Thyroid gland (tissue), 4 donors: ENCODE measurements around the gene WDR27. TPM values are rescaled to one million over a fixed set of nuclear protein-coding genes. Genes with fewer than 3 reads are reported as not detected.

Experiments
- DNase-seq, 2 donors: peaks; one replicate each; pipeline ENCODE4 v3.0.0-alpha.2; 2019
- H3K27ac ChIP-seq, 3 donors: fragments of 200-600 bp; sonication (generic); 1 replicate in 2 of 3; 2 replicates in 1 of 3; pipeline ENCODE4 v1.5.1; 2016 to 2019; ENCODE audit warnings: mild to moderate bottlenecking in 1 of 3, moderate library complexity in 1 of 3
- H3K27me3 ChIP-seq: fragments of 200-600 bp; sonication (generic); one replicate; pipeline ENCODE4 v1.5.1; 2019
- H3K36me3 ChIP-seq, 2 donors: fragments of 200-600 bp; sonication (generic); one replicate each; pipeline ENCODE4 v1.5.1; 2016 to 2019
- H3K4me1 ChIP-seq, 2 donors: fragments of 200-600 bp; sonication (generic); one replicate each; pipeline ENCODE4 v1.5.1; 2017 to 2019
- H3K4me3 ChIP-seq, 3 donors: fragments of 200-600 bp; sonication (generic); replicated peaks in 1 of 3; 1 replicate in 2 of 3; 2 replicates in 1 of 3; pipeline ENCODE4 v1.5.1; 2016; ENCODE audit warnings: mild to moderate bottlenecking in 1 of 3
- H3K9me3 ChIP-seq: fragments of 200-600 bp; sonication (generic); one replicate; pipeline ENCODE4 v1.5.1; 2017
- POLR2A ChIP-seq, 2 donors: fragments of 450-650 bp; IDR thresholded peaks; one replicate each; pipeline ENCODE4 v1.6.1; 2017; ENCODE audit warnings: antibody characterized with exemption in 2 of 2, mild to moderate bottlenecking in 2 of 2, moderate library complexity in 1 of 2
- WGBS, 2 donors: methylation state at CpG; one replicate each; pipeline ENCODE4 v1.1.5; 2017; 5-methylcytosine and 5-hydroxymethylcytosine counted together
- intact Hi-C: fragments of 100-400 bp; cut with DNase I; formaldehyde crosslinking; loops from one replicate; pipeline ENCODE4 v1.15.1; 2023
- total RNA-seq, 4 donors: library from RNA; depleted of rRNA; stranded (reverse); fragments of >200 nt; gene quantifications; one replicate each; pipeline ENCODE4 v1.2.3, GENCODE V29; 2016
- TF ChIP-seq, protein P1 (sequence below), 6 experiments: fragments of 200-600 bp in 3 of 6; fragments of 450-650 bp in 3 of 6; sonication (generic) in 3 of 6; IDR thresholded peaks; one replicate each; pipeline ENCODE4 v1.5.1; 2016 to 2019; ENCODE audit warnings: antibody characterized with exemption in 6 of 6, mild to moderate bottlenecking in 2 of 6, inconsistent platforms in 1 of 6, moderate library complexity in 1 of 6

The WDR27 gene
- total RNA-seq, 4 donors from 2014 or later: 48.9 to 74.6 (median 51.8) TPM

- no peak overlapping the region for H3K4me3 ChIP-seq
- H3K27me3 ChIP-seq: no peaks in the 10 kb centered on the region
- no peaks in the 10 kb centered on the region for H3K4me1 ChIP-seq
- WGBS, 2 donors: 89 to 98% methylated on average over 3 of the region's 3 CpGs
- no peaks in the 10 kb centered on the region for H3K9me3 ChIP-seq
- H3K27ac ChIP-seq: no peak overlapping the region
- DNase-seq: no peak
- intact Hi-C loops: no loop called here
- H3K36me3 ChIP-seq: no peaks in the 10 kb centered on the region
- no peak for TF ChIP-seq POLR2A (IDR thresholded peaks at IDR 0.05)
These were observed 207.8 kb downstream of the WDR27 start for GRCh38 chr6:169494038-169494437.

- TF ChIP-seq, protein P1, sequence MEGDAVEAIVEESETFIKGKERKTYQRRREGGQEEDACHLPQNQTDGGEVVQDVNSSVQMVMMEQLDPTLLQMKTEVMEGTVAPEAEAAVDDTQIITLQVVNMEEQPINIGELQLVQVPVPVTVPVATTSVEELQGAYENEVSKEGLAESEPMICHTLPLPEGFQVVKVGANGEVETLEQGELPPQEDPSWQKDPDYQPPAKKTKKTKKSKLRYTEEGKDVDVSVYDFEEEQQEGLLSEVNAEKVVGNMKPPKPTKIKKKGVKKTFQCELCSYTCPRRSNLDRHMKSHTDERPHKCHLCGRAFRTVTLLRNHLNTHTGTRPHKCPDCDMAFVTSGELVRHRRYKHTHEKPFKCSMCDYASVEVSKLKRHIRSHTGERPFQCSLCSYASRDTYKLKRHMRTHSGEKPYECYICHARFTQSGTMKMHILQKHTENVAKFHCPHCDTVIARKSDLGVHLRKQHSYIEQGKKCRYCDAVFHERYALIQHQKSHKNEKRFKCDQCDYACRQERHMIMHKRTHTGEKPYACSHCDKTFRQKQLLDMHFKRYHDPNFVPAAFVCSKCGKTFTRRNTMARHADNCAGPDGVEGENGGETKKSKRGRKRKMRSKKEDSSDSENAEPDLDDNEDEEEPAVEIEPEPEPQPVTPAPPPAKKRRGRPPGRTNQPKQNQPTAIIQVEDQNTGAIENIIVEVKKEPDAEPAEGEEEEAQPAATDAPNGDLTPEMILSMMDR (IDR thresholded peaks at IDR 0.05): no peak
- no peak overlapping the region for H3K27ac ChIP-seq
These were observed 210.3 kb downstream of the WDR27 start for GRCh38 chr6:169491482-169491881.

DNA sequence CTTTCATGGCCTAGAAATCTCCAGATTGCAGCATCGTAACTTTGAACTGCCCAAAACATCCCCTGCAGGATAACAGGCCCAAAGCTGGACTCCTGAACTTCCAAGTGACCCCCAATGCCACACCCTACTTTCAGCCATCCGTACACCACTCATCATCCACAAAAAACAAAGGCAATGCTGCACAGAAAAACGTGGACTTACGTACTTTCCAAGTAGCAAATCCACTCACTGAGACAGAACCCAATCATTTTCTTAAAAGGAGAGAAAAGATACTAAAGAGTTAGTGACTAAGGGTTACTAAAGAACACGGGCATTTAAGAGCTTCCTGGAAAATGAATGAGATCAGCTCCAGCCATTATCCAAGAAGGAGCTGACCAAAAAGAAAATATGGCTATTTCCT is 211.0 kb downstream of the WDR27 start:
- no peaks in the 10 kb centered on the region for H3K36me3 ChIP-seq
- intact Hi-C loops: no loop called here
- no peaks in the 10 kb centered on the region for H3K27me3 ChIP-seq
- no peaks in the 10 kb centered on the region for H3K9me3 ChIP-seq
- no peak for DNase-seq
- 60 to 74% methylated on average over 5 of the region's 5 CpGs for WGBS, 2 donors
- H3K4me3 ChIP-seq: no peak overlapping the region
- H3K27ac ChIP-seq: no peak overlapping the region
- H3K4me1 ChIP-seq: no peaks in the 10 kb centered on the region
- TF ChIP-seq, protein P1 (IDR thresholded peaks at IDR 0.05): no peak

More at GRCh38 chr6:169491482-169491881, 210.3 kb downstream of the WDR27 start:
- no peaks in the 10 kb centered on the region for H3K27me3 ChIP-seq
- no peaks in the 10 kb centered on the region for H3K9me3 ChIP-seq
- 59 to 82% methylated on average over 1 of the region's 1 CpG for WGBS, 2 donors
- H3K4me3 ChIP-seq: no peak overlapping the region
- intact Hi-C loops: no loop called here
- DNase-seq: no peak
- H3K4me1 ChIP-seq: no peaks in the 10 kb centered on the region
- no peaks in the 10 kb centered on the region for H3K36me3 ChIP-seq

- H3K9me3 ChIP-seq: no peaks in the 10 kb centered on the region
- no peaks in the 10 kb centered on the region for H3K36me3 ChIP-seq
- no peak for DNase-seq
- no peak for TF ChIP-seq POLR2A (IDR thresholded peaks at IDR 0.05)
- TF ChIP-seq, protein P1 (IDR thresholded peaks at IDR 0.05): no peak
- H3K27me3 ChIP-seq: no peaks in the 10 kb centered on the region
- intact Hi-C loops: no loop called here
- no peaks in the 10 kb centered on the region for H3K4me1 ChIP-seq
- no peak overlapping the region for H3K4me3 ChIP-seq
- H3K27ac ChIP-seq: no peak overlapping the region
- 90 to 91% methylated on average over 6 of the region's 6 CpGs for WGBS, 2 donors
These were observed 211.6 kb downstream of the WDR27 start for GRCh38 chr6:169490246-169490641.

GRCh38 chr6:169489563-169490245 is 212.1 kb downstream of the WDR27 start:
- Histone ChIP-seq H3K9me3 (no peaks in the 10 kb centered on the region), H3K36me3 (no peaks in the 10 kb centered on the region), H3K4me3 (no peak overlapping the region), H3K27me3 (no peaks in the 10 kb centered on the region), H3K27ac (no peak overlapping the region), H3K4me1 (no peaks in the 10 kb centered on the region)
- TF ChIP-seq, protein P1 (IDR thresholded peaks at IDR 0.05): no peak
- TF ChIP-seq POLR2A (IDR thresholded peaks at IDR 0.05): no peak
- WGBS, 2 donors: 78 to 92% methylated on average over 5 to 8 of the region's 8 CpGs
- intact Hi-C loops: no loop called here
- no peak for DNase-seq
